GM08714 (cell line): ENCODE measurements around the gene PRDM16.

Experiments used
- H3K4me3 ChIP-seq: fragments of 200-500 bp; sonication (Bioruptor generic); 2 replicates; pipeline ENCODE4 v1.5.1; 2014; ENCODE audit warnings: mild to moderate bottlenecking, low read length, inconsistent platforms
- ZNF274 ChIP-seq: IDR thresholded peaks from 2 replicates; pipeline ENCODE4 v1.6.1; 2012; ENCODE audit warnings: mild to moderate bottlenecking, low read depth, low read length

PRDM16 gene

GRCh38 chr1:3440711-3441409 is 371.9 kb downstream of the PRDM16 start:
- no peak overlapping the region for H3K4me3 ChIP-seq
- no peak for TF ChIP-seq ZNF274

GRCh38 chr1:3441410-3441847 is 372.4 kb downstream of the PRDM16 start:
- H3K4me3 ChIP-seq = no peak overlapping the region
- TF ChIP-seq ZNF274 = no peak

DNA sequence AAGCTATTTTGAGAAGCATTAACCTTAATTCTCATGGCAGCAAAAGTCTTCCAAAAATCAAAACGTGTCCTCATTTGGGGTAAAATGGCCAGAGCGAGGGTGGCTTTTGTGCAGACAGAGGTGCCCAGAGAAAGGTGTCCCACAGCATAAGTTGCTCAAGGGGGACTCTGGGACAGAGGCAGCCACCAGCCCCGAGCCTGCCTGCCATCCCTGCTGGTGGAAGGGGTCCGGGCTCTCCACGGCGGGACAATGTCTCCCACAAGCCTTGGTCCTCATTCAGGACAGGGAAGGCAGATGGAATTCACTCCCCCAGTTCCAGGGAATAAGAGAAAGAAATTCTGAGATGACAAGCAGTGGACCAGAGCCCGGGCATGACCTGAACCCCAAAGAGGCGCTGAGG is 372.9 kb downstream of the PRDM16 start:
- no peak overlapping the region for H3K4me3 ChIP-seq
- no peak for TF ChIP-seq ZNF274

DNA sequence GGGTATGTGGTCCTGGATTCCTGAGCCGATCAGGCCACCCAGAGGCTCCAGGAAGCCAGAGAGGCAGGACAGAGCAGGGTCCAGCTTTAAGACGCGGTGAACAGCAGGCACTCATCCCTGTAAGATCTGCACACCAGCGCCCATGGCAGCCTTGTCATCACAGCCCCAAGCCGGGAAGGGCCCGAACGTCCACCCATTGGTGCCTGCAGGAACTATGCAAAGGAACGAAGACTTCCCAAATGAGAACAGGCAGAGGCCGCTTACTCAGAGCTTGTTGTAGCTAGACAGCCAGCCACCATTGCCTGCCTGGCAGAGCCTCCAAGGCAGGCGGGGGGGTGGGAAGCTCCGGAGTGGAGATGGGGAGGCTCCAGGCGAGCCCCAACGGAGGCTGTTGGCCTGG is 373.3 kb downstream of the PRDM16 start:
- no peak overlapping the region for H3K4me3 ChIP-seq
- TF ChIP-seq ZNF274 = no peak

DNA sequence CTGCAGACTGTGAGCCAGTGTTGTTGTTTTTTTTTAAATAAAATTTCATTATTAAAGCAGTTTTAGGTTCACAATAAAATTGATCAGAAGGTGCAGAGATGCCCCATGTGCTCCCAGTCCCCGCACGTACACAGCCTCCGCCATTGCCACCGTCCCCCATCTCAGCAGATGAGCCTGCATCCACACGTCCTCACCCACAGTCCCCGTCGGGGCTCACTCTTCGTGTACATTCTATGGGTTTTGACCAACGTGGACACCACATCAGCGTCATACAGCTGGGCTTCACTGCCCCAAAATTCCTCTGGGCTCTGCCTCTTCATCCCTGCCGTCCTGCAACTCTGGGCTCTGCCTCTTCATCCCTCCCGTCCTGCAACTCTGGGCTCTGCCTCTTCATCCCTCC is 373.9 kb downstream of the PRDM16 start:
- TF ChIP-seq ZNF274 = no peak
- no peak overlapping the region for H3K4me3 ChIP-seq

GRCh38 chr1:3443807-3444206 is 374.8 kb downstream of the PRDM16 start:
- H3K4me3 ChIP-seq = no peak overlapping the region
- no peak for TF ChIP-seq ZNF274

GRCh38 chr1:3444298-3444697 is 375.3 kb downstream of the PRDM16 start:
- TF ChIP-seq ZNF274 = no peak
- H3K4me3 ChIP-seq = no peak overlapping the region

- TF ChIP-seq ZNF274 = no peak
- H3K4me3 ChIP-seq = no peak overlapping the region
Observed at GRCh38 chr1:3444736-3445135, 375.7 kb downstream of the PRDM16 start.

GRCh38 chr1:3450202-3450863 is 381.3 kb downstream of the PRDM16 start:
- H3K4me3 ChIP-seq = no peak overlapping the region
- TF ChIP-seq ZNF274 = no peak

DNA sequence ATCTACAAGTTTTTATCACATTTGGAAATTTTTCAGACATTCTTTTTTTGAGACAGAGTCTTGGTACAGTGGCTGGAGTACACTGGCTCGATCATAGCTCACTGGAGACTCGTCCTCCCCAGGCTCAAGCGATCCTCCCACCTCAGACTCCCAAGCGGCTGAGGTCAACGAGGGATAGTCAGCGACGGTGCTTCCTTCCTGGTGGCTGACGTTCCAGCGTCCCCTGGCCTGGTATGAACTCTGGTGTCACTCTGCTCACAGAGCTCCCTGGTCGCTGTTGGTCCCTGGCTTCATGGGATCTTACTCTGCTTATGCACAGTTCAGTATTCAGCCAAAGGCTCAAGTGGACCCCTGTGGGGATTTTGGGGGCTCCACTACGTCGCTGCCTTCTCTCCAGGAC is 382.0 kb downstream of the PRDM16 start:
- H3K4me3 ChIP-seq = no peak overlapping the region
- no peak for TF ChIP-seq ZNF274

DNA sequence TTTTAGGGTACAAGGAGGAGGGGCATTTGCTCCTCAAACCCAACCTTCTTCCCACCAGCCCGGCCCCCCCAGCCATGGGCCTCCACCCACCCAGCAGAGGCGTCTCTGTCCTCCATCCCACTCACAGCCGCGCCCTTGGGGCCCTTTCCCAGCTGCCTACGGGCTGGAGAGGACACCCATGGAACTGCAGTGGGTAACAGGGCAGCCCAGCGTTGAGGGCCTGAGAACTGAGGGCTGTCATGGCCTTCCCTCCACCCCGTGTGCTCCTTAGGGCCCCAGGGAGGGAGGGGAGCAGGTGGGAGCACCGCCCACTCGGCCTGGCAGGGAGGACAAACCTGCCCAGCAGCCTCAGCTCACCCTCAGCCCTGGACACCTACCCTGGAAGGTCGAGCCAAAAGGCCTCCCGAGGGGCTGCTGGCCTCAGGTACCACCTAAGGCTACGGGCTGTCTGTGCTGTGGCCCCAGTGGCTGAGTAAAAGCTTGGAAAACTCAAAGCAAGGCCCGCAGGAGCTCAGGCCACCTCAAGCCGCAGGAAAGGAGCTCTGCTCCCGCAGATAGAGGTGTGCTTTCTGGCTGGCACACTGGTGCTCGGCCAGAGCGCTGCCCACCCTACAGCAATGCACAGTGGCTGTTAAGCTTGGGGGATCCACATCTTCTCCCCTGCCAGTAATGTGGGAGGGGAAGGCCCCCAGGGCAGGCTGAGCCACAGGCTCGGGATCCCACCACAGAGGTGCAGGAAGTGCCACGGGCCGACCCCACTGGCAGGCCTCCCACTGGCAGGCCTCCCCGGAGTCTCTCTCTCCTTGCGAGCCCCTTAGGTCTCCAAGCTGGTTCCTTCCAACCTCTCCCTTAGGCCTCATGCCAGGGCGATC is 383.2 kb downstream of the PRDM16 start:
- no peak for TF ChIP-seq ZNF274
- no peak overlapping the region for H3K4me3 ChIP-seq

GRCh38 chr1:3452866-3453175 is 383.8 kb downstream of the PRDM16 start:
- H3K4me3 ChIP-seq = no peak overlapping the region

DNA sequence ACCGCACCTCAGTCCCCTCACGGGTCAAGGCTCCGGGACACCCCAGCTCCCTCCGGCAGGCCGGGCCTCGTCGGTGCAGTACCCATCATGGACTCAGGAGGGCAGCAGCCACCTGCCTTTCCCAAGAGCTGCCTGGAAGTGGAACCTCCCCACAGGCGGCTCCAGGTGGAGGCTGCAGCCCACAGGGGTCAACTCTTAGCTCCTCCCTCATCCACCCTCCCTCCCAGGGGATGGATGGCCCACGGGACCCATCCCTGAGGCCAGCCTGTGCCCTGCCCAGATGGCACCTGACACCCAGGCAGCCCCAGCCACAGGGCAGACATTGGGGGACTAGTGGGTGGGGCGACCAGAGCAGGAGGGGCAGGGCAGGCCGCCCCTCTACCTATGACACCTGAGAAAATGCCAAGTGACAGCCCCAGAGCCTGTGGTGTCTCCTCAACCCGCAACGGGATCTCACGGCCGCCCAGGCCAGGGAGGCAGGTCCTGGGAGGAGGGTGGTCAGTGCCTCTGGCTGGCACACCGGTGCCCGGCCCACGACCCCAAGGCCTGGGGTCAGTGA is 384.3 kb downstream of the PRDM16 start:
- H3K4me3 ChIP-seq = no peak overlapping the region
- TF ChIP-seq ZNF274 = no peak

More at GRCh38 chr1:3452866-3453175, 383.8 kb downstream of the PRDM16 start:
- TF ChIP-seq ZNF274 = no peak
